ENCODE results near the gene ELOVL4.

Gene ELOVL4

GRCh38 chr6:79923270-79923669, 24.1 kb downstream of the ELOVL4 start:
- no peak overlapping the region for H3K4me3 ChIP-seq (ENCODE audit: low read length)
- no peak for DNase-seq (ENCODE audit: low read depth, low spot score)

- H3K4me3 ChIP-seq (ENCODE audit: low read length): no peak overlapping the region
- DNase-seq (ENCODE audit: low read depth, low spot score): no peak
These were observed 25.3 kb downstream of the ELOVL4 start for GRCh38 chr6:79922018-79922417.

- H3K4me3 ChIP-seq (ENCODE audit: low read length): no peak overlapping the region
- no peak for DNase-seq (ENCODE audit: low read depth, low spot score)
These were observed 34.0 kb downstream of the ELOVL4 start for GRCh38 chr6:79913369-79913768.

- no peak overlapping the region for H3K4me3 ChIP-seq (ENCODE audit: low read length)
- DNase-seq (ENCODE audit: low read depth, low spot score): no peak
These were observed 35.4 kb downstream of the ELOVL4 start for GRCh38 chr6:79911992-79912391.

- no peak overlapping the region for H3K4me3 ChIP-seq (ENCODE audit: low read length)
- no peak for DNase-seq (ENCODE audit: low read depth, low spot score)
These were observed 37.8 kb downstream of the ELOVL4 start for GRCh38 chr6:79909517-79909916.

GRCh38 chr6:79902046-79902445, 45.3 kb downstream of the ELOVL4 start:
- no peak overlapping the region for H3K4me3 ChIP-seq (ENCODE audit: low read length)
- DNase-seq (ENCODE audit: low read depth, low spot score): no peak

GRCh38 chr6:79898076-79898475, 49.3 kb downstream of the ELOVL4 start:
- no peak overlapping the region for H3K4me3 ChIP-seq (ENCODE audit: low read length)
- no peak for DNase-seq (ENCODE audit: low read depth, low spot score)

GRCh38 chr6:79896075-79896449, 51.3 kb downstream of the ELOVL4 start:
- H3K4me3 ChIP-seq (ENCODE audit: low read length): no peak overlapping the region
- no peak for DNase-seq (ENCODE audit: low read depth, low spot score)

- no peak for DNase-seq (ENCODE audit: low read depth, low spot score)
These were observed 51.8 kb downstream of the ELOVL4 start for GRCh38 chr6:79895382-79896074.

GRCh38 chr6:79894939-79895338, 52.4 kb downstream of the ELOVL4 start:
- no peak overlapping the region for H3K4me3 ChIP-seq (ENCODE audit: low read length)
- DNase-seq (ENCODE audit: low read depth, low spot score): no peak

More at GRCh38 chr6:79895382-79896074, 51.8 kb downstream of the ELOVL4 start:
- H3K4me3 ChIP-seq (ENCODE audit: low read length): no peak overlapping the region

- DNase-seq (ENCODE audit: low read depth, low spot score): no peak
- H3K4me3 ChIP-seq (ENCODE audit: low read length): no peak overlapping the region
These were observed 58.8 kb downstream of the ELOVL4 start for GRCh38 chr6:79888587-79888986.

GRCh38 chr6:79878142-79878748, 69.1 kb downstream of the ELOVL4 start:
- no peak for DNase-seq (ENCODE audit: low read depth, low spot score)
- H3K4me3 ChIP-seq (ENCODE audit: low read length): no peak overlapping the region

- H3K4me3 ChIP-seq (ENCODE audit: low read length): no peak overlapping the region
- no peak for DNase-seq (ENCODE audit: low read depth, low spot score)
These were observed 72.7 kb downstream of the ELOVL4 start for GRCh38 chr6:79874531-79875134.

- no peak for DNase-seq (ENCODE audit: low read depth, low spot score)
These were observed 74.4 kb downstream of the ELOVL4 start for GRCh38 chr6:79872986-79873385.

GRCh38 chr6:79872303-79872702, 75.0 kb downstream of the ELOVL4 start:
- no peak overlapping the region for H3K4me3 ChIP-seq (ENCODE audit: low read length)
- no peak for DNase-seq (ENCODE audit: low read depth, low spot score)

More at GRCh38 chr6:79872986-79873385, 74.4 kb downstream of the ELOVL4 start:
- H3K4me3 ChIP-seq (ENCODE audit: low read length): no peak overlapping the region

- peak; percentile 69 for DNase-seq (ENCODE audit: low read depth, low spot score)
- H3K4me3 ChIP-seq (ENCODE audit: low read length): peak overlapping the region; percentile 41
These were observed 77.7 kb downstream of the ELOVL4 start for GRCh38 chr6:79869600-79870084.

- H3K4me3 ChIP-seq (ENCODE audit: low read length): no peak overlapping the region
These were observed 78.2 kb downstream of the ELOVL4 start for GRCh38 chr6:79869184-79869583.

GRCh38 chr6:79868098-79868722, 79.1 kb downstream of the ELOVL4 start:
- peak; percentile 82 for DNase-seq (ENCODE audit: low read depth, low spot score)
- no peak overlapping the region for H3K4me3 ChIP-seq (ENCODE audit: low read length)

More at GRCh38 chr6:79869184-79869583, 78.2 kb downstream of the ELOVL4 start:
- no peak for DNase-seq (ENCODE audit: low read depth, low spot score)
